ENCODE measurements around the gene SLC35E2B. TPM values are rescaled to one million over a fixed set of nuclear protein-coding genes. Genes with fewer than 3 reads are reported as not detected.
"Not testable (repeated sequence)": the region's sequence is repeated elsewhere in the genome, so short reads cannot be mapped to it uniquely, and the experiment has no call there.

The SLC35E2B gene
- total RNA-seq, 6 donors from 2014 or later: 33.0 to 116 (median 47.9) TPM

- ATAC-seq (ENCODE audit: low FRiP score in 2 of 2): peak; percentile 90 to 97
- H3K9me3 ChIP-seq, H3K27me3 ChIP-seq: not testable (repeated sequence)
- H3K4me1 ChIP-seq: peaks cover 0 to 18% (median 7%) of the 10 kb centered on the region in 4 donors
- 1% methylated on average over 27 of the region's 96 CpGs; no CpG with 5 or more reads in 1 of the 2 donors for WGBS, 2 donors
- H3K36me3 ChIP-seq: peaks cover 21 to 33% (median 28%) of the 10 kb centered on the region in 4 donors
- TF ChIP-seq, protein P1, sequence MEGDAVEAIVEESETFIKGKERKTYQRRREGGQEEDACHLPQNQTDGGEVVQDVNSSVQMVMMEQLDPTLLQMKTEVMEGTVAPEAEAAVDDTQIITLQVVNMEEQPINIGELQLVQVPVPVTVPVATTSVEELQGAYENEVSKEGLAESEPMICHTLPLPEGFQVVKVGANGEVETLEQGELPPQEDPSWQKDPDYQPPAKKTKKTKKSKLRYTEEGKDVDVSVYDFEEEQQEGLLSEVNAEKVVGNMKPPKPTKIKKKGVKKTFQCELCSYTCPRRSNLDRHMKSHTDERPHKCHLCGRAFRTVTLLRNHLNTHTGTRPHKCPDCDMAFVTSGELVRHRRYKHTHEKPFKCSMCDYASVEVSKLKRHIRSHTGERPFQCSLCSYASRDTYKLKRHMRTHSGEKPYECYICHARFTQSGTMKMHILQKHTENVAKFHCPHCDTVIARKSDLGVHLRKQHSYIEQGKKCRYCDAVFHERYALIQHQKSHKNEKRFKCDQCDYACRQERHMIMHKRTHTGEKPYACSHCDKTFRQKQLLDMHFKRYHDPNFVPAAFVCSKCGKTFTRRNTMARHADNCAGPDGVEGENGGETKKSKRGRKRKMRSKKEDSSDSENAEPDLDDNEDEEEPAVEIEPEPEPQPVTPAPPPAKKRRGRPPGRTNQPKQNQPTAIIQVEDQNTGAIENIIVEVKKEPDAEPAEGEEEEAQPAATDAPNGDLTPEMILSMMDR (IDR thresholded peaks at IDR 0.05): peak; percentile 23 to 70 (median 46)
- TF ChIP-seq EP300 (IDR thresholded peaks at IDR 0.05) (peak in 2 of 4 donors; percentile 3 to 52), POLR2AphosphoS5 (IDR thresholded peaks at IDR 0.05) (peak; percentile 90), POLR2A (IDR thresholded peaks at IDR 0.05) (peak in 3 of 4 donors; percentile 33 to 74 (median 63))
- H3K4me3 ChIP-seq: peak within 1 kb of the TSS; percentile 50 to 71 (median 66)
- H3K27ac ChIP-seq: peak within 1 kb of the TSS; percentile 96 to 99 (median 98)
- DNase-seq: peak; percentile 97 to 99
Measured at GRCh38 chr1:1658583-1659549, 33.7 kb downstream of the SLC35E2B start, which contains the start of gene CDK11B. Gene CDK11B (minus strand): TSS chr1:1659004. CDS start chr1:1657485, 1,519 bp downstream.

GRCh38 chr1:1648265-1648664, 44.3 kb downstream of the SLC35E2B start:
- H3K4me1 ChIP-seq, H3K9me3 ChIP-seq, H3K27me3 ChIP-seq, H3K4me3 ChIP-seq: not testable (repeated sequence)
- 93 to 96% methylated on average over 11 of the region's 11 CpGs for WGBS, 2 donors
- H3K27ac ChIP-seq: peak overlapping the region in 2 of 4 donors; percentile 4 to 45
- ATAC-seq (ENCODE audit: low FRiP score in 2 of 2): peak in 1 of 2 donors; percentile 14
- DNase-seq: peak in 1 of 2 donors; percentile 17
- peaks cover 20 to 73% (median 52%) of the 10 kb centered on the region in 4 donors for H3K36me3 ChIP-seq

- not testable (repeated sequence) for H3K4me3 ChIP-seq, H3K27me3 ChIP-seq, H3K9me3 ChIP-seq, H3K4me1 ChIP-seq, DNase-seq
- peak in 1 of 2 donors; percentile 6 for ATAC-seq (ENCODE audit: low FRiP score in 2 of 2)
- H3K36me3 ChIP-seq: peaks cover 20 to 67% (median 47%) of the 10 kb centered on the region in 4 donors
- 92 to 95% methylated on average over 13 to 17 of the region's 17 CpGs for WGBS, 2 donors
- peak overlapping the region in 2 of 4 donors; percentile 45 to 51 for H3K27ac ChIP-seq
Measured at GRCh38 chr1:1647567-1648241, 44.9 kb downstream of the SLC35E2B start.

- peak in 1 of 2 donors; percentile 5 for ATAC-seq (ENCODE audit: low FRiP score in 2 of 2)
- H3K9me3 ChIP-seq, DNase-seq, H3K4me3 ChIP-seq, H3K4me1 ChIP-seq, H3K27me3 ChIP-seq: not testable (repeated sequence)
- 72 to 78% methylated on average over 5 of the region's 5 CpGs for WGBS, 2 donors
- H3K36me3 ChIP-seq: peaks cover 12 to 54% (median 33%) of the 10 kb centered on the region in 4 donors
- TF ChIP-seq EP300 (IDR thresholded peaks at IDR 0.05) (peak in 3 of 4 donors; percentile 41 to 75 (median 68)), POLR2AphosphoS5 (IDR thresholded peaks at IDR 0.05) (peak in 1 of 2 donors; percentile 57)
- H3K27ac ChIP-seq: peak overlapping the region in 2 of 4 donors; percentile 56 to 71
Measured at GRCh38 chr1:1646326-1646725, 46.3 kb downstream of the SLC35E2B start.

GRCh38 chr1:1640711-1641461, 51.7 kb downstream of the SLC35E2B start:
- peak in 1 of 2 donors; percentile 2 for ATAC-seq (ENCODE audit: low FRiP score in 2 of 2)
- 99% methylated on average over 15 of the region's 38 CpGs; no CpG with 5 or more reads in 1 of the 2 donors for WGBS, 2 donors
- not testable (repeated sequence) for H3K27me3 ChIP-seq, H3K4me1 ChIP-seq, H3K9me3 ChIP-seq, H3K27ac ChIP-seq, H3K4me3 ChIP-seq
- H3K36me3 ChIP-seq: peaks cover 6 to 53% (median 27%) of the 10 kb centered on the region in 4 donors
- peak in 1 of 2 donors; percentile 63 for DNase-seq

- not testable (repeated sequence) for ATAC-seq (ENCODE audit: low FRiP score in 2 of 2); H3K4me1 ChIP-seq; H3K4me3 ChIP-seq; H3K9me3 ChIP-seq; H3K27ac ChIP-seq; H3K27me3 ChIP-seq
- DNase-seq: peak in 1 of 2 donors; percentile 62
- WGBS, 2 donors: 94% methylated on average over 8 of the region's 25 CpGs; no CpG with 5 or more reads in 1 of the 2 donors
- peaks cover 6 to 49% (median 26%) of the 10 kb centered on the region in 4 donors for H3K36me3 ChIP-seq
Measured at GRCh38 chr1:1640081-1640480, 52.5 kb downstream of the SLC35E2B start.

DNA sequence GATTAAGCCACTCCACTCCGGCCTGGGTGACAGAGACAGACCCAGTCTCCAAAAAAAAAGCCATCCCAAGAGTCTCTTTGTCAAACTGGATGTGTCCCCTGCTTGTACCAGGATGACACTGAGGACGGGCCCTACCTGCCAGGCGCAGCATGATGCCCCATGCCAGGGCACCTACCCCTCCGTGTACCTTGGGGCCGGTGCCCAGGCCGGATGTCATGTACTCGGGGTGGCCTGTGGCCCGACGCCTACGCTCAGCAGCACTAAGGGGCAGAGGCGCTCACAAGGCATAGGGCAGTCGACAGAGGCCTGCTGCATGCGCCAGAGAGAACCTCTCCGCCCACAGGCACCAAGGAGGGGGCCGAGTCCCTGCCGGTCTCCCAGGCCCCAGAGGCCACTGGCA, 53.2 kb downstream of the SLC35E2B start:
- not testable (repeated sequence) for H3K27me3 ChIP-seq; H3K27ac ChIP-seq; H3K4me1 ChIP-seq; H3K4me3 ChIP-seq; DNase-seq; H3K9me3 ChIP-seq; ATAC-seq (ENCODE audit: low FRiP score in 2 of 2)
- WGBS, 2 donors: 97% methylated on average over 6 to 16 of the region's 16 CpGs
- H3K36me3 ChIP-seq: peaks cover 6 to 46% (median 26%) of the 10 kb centered on the region in 4 donors

DNA sequence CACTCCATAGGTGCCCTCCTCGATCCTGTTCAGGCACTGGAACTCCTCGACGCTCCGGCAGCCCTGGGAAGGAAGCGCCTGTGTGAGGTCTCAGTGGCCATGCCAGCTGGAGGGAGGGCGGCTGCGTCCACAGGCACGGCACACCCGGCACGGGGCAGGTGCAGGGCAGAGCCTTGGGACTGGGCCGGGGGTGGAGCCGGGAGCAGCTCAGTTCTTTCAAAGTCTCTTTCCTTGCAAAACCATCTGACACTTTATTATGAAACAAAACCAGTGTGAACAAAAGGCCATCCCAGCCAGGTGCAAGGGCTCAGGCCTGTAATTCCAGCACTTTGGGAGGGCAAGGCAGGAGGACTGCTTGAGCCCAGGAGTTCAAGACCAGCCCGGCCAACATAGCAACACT, 54.1 kb downstream of the SLC35E2B start:
- H3K36me3 ChIP-seq: peaks cover 6 to 46% (median 26%) of the 10 kb centered on the region in 4 donors
- H3K4me3 ChIP-seq; H3K4me1 ChIP-seq; H3K9me3 ChIP-seq; H3K27ac ChIP-seq; H3K27me3 ChIP-seq; ATAC-seq (ENCODE audit: low FRiP score in 2 of 2): not testable (repeated sequence)
- 88 to 95% methylated on average over 8 of the region's 13 CpGs for WGBS, 2 donors
- DNase-seq: peak in 1 of 2 donors; percentile 57

DNA sequence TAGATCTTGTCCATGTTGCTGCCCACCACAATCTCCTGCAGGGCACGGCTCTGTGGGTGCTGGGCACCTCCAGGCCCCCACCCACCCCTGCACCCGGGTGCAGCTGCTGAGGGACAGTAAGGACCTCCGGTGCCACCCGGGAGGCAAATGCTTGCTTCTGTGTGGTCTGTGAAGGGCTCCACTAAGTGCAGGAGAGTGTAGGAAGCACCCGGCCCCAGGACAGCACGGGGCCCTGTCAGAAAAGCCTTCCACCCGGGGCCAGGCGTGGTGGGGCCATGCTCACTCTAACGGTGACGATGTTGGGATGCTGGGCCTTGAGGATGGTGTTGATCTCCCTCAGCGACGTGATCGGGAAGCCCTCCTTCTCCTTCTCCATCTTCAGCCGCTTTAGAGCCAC, 55.1 kb downstream of the SLC35E2B start:
- not testable (repeated sequence) for H3K4me1 ChIP-seq; H3K27ac ChIP-seq; H3K9me3 ChIP-seq; H3K27me3 ChIP-seq; H3K4me3 ChIP-seq; ATAC-seq (ENCODE audit: low FRiP score in 2 of 2)
- DNase-seq: peak in 1 of 2 donors; percentile 54
- peaks cover 6 to 46% (median 26%) of the 10 kb centered on the region in 4 donors for H3K36me3 ChIP-seq
- WGBS, 2 donors: 92 to 100% methylated on average over 8 to 14 of the region's 14 CpGs

Measured in upper lobe of left lung (tissue), 6 donors.